ENCODE results near the gene MAGI2. TPM values are rescaled to one million over a fixed set of nuclear protein-coding genes. Genes with fewer than 3 reads are reported as not detected.

The MAGI2 gene
- total RNA-seq, 1 experiment from 2014 or later: 0.22 TPM

- ATAC-seq (no peak), DNase-seq (ENCODE audit: low read depth, low spot score) (no peak)
- BruUV-seq (replicated peaks): no TSS peak
- no peak overlapping the region for H3K27ac ChIP-seq (ENCODE audit: low read depth, low read length)
- H3K36me3 ChIP-seq (ENCODE audit: control insufficient read depth in 1 of 2, insufficient read depth in 2 of 2, low read length in 2 of 2): no peaks in the 10 kb centered on the region
- CTCF ChIA-PET: no interaction called here
- H3K4me1 ChIP-seq (ENCODE audit: control insufficient read depth in 1 of 2, insufficient read depth in 2 of 2, low read length in 2 of 2): no peaks in the 10 kb centered on the region
- RAD21 ChIA-PET (ENCODE audit: low non-redundant PET in 1 of 2, low total read pairs in 2 of 2, uncharacterized antibody in 2 of 2, unreplicated experiment in 2 of 2): no interaction called here
- H2AFZ ChIP-seq (ENCODE audit: low read depth, low read length, poor library complexity, severe bottlenecking): no peak overlapping the region
- H4K20me1 ChIP-seq (ENCODE audit: insufficient read depth): no peaks in the 10 kb centered on the region
- no peaks in the 10 kb centered on the region for H3K27me3 ChIP-seq (ENCODE audit: insufficient read depth, low read length)
- H3K4me2 ChIP-seq (ENCODE audit: low read length): no peak overlapping the region
- no peak overlapping the region for H3K4me3 ChIP-seq (replicated peaks in 1 of 2; ENCODE audit: low read depth in 1 of 2, low read length in 2 of 2)
- intact Hi-C loops (cut with micrococcal nuclease): no loop called here
- TF ChIP-seq EZH2 (IDR thresholded peaks at IDR 0.05): no peak
- no peak for TF ChIP-seq RAD21 (IDR thresholded peaks at IDR 0.05; ENCODE audit: low read depth)
- no peak for TF ChIP-seq CBX3 (IDR thresholded peaks at IDR 0.05; ENCODE audit: low read depth)
- no peak for TF ChIP-seq POLR2AphosphoS5 (IDR thresholded peaks at IDR 0.05; ENCODE audit: low read depth, low read length)
- TF ChIP-seq SP1 (IDR thresholded peaks at IDR 0.05; ENCODE audit: low read depth): no peak
- no peak for TF ChIP-seq CEBPB (IDR thresholded peaks at IDR 0.05; ENCODE audit: low read depth)
- TF ChIP-seq POLR2A (IDR thresholded peaks at IDR 0.05; ENCODE audit: borderline replicate concordance, extremely low read depth, insufficient read depth, insufficient read length): no peak
- no peak for TF ChIP-seq SRF (IDR thresholded peaks at IDR 0.05; ENCODE audit: low read depth)
- no peak for TF ChIP-seq EZH2phosphoT487 (IDR thresholded peaks at IDR 0.05; ENCODE audit: borderline replicate concordance)
- TF ChIP-seq, protein P1, sequence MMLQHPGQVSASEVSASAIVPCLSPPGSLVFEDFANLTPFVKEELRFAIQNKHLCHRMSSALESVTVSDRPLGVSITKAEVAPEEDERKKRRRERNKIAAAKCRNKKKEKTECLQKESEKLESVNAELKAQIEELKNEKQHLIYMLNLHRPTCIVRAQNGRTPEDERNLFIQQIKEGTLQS (IDR thresholded peaks at IDR 0.05): no peak
- TF ChIP-seq, protein P2, sequence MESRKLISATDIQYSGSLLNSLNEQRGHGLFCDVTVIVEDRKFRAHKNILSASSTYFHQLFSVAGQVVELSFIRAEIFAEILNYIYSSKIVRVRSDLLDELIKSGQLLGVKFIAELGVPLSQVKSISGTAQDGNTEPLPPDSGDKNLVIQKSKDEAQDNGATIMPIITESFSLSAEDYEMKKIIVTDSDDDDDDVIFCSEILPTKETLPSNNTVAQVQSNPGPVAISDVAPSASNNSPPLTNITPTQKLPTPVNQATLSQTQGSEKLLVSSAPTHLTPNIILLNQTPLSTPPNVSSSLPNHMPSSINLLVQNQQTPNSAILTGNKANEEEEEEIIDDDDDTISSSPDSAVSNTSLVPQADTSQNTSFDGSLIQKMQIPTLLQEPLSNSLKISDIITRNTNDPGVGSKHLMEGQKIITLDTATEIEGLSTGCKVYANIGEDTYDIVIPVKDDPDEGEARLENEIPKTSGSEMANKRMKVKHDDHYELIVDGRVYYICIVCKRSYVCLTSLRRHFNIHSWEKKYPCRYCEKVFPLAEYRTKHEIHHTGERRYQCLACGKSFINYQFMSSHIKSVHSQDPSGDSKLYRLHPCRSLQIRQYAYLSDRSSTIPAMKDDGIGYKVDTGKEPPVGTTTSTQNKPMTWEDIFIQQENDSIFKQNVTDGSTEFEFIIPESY (IDR thresholded peaks at IDR 0.05; ENCODE audit: extremely low read depth, insufficient replicate concordance, low read length): no peak
- TF ChIP-seq TCF7L2 (IDR thresholded peaks at IDR 0.05; ENCODE audit: borderline replicate concordance, extremely low read depth, insufficient read depth, insufficient read length): no peak
- POLR2A ChIA-PET: no interaction called here
- H3K9me2 ChIP-seq (ENCODE audit: insufficient read depth): no peaks in the 10 kb centered on the region
- no peaks in the 10 kb centered on the region for H3K9me3 ChIP-seq (ENCODE audit: control insufficient read depth in 1 of 2, insufficient read depth in 1 of 2, low read depth in 1 of 2, low read length in 2 of 2)
- no peaks in the 10 kb centered on the region for H3K79me2 ChIP-seq (ENCODE audit: insufficient read depth, low read length)
- H3K9ac ChIP-seq (ENCODE audit: low read length): no peak overlapping the region
Measured at GRCh38 chr7:79381921-79382320, 71.5 kb downstream of the MAGI2 start.
